Spleen (tissue), 11 donors: ENCODE results near the gene FDX2. TPM values are rescaled to one million over a fixed set of nuclear protein-coding genes. Genes with fewer than 3 reads are reported as not detected.

ENCODE experiments used
- DNase-seq: peaks from one replicate; pipeline ENCODE4 v3.0.0-alpha.2; 2020
- H3K27ac ChIP-seq, 8 donors: fragments of 200-600 bp; sonication (generic) in 7 of 8; 1 replicate in 4 of 8; 2 replicates in 4 of 8; pipeline versions ENCODE4 v1.5.0 to v1.8.0; 2016 to 2021; ENCODE audit warnings: inconsistent platforms in 4 of 8, mild to moderate bottlenecking in 4 of 8, moderate library complexity in 1 of 8
- H3K27me3 ChIP-seq, 7 donors: fragments of 200-600 bp; sonication (generic) in 6 of 7; replicated peaks in 1 of 7; 1 replicate in 4 of 7; 2 replicates in 3 of 7; pipeline versions ENCODE4 v1.5.0 to v1.8.0; 2016 to 2021; ENCODE audit warnings: inconsistent platforms in 3 of 7, mild to moderate bottlenecking in 1 of 7
- H3K36me3 ChIP-seq, 6 donors: fragments of 200-600 bp; sonication (generic) in 5 of 6; 1 replicate in 4 of 6; 2 replicates in 2 of 6; pipeline versions ENCODE4 v1.5.0 to v1.8.0; 2016 to 2021; ENCODE audit warnings: inconsistent platforms in 2 of 6
- H3K4me1 ChIP-seq, 6 donors: fragments of 200-600 bp; sonication (generic) in 5 of 6; 1 replicate in 3 of 6; 2 replicates in 3 of 6; pipeline versions ENCODE4 v1.5.0 to v1.8.0; 2016 to 2021; ENCODE audit warnings: inconsistent platforms in 3 of 6
- H3K4me3 ChIP-seq, 8 donors: fragments of 200-600 bp; sonication (generic) in 7 of 8; 1 replicate in 4 of 8; 2 replicates in 4 of 8; pipeline versions ENCODE4 v1.5.0 to v1.8.0; 2016 to 2021; ENCODE audit warnings: inconsistent platforms in 4 of 8, mild to moderate bottlenecking in 4 of 8, moderate library complexity in 2 of 8
- H3K9me3 ChIP-seq, 8 donors: fragments of 200-600 bp; sonication (generic) in 7 of 8; 1 replicate in 4 of 8; 2 replicates in 4 of 8; pipeline versions ENCODE4 v1.5.0 to v1.8.0; 2016 to 2021; ENCODE audit warnings: inconsistent platforms in 4 of 8
- POLR2A ChIP-seq, 3 donors: fragments of 450-650 bp; IDR thresholded peaks; one replicate each; pipeline ENCODE4 v1.5.1; 2017; ENCODE audit warnings: antibody characterized with exemption in 3 of 3, mild to moderate bottlenecking in 1 of 3
- POLR2AphosphoS5 ChIP-seq, 3 donors: sonication (generic); formaldehyde crosslinking; IDR thresholded peaks; one replicate each; pipeline ENCODE4 v1.5.1; 2017; ENCODE audit warnings: antibody characterized with exemption in 3 of 3
- WGBS, 5 donors: extraction: QIAGEN DNeasy Blood & Tissue Kit in 3 of 5; methylation state at CpG; one replicate each; pipeline versions ENCODE4 v1.1.5 to v1.1.7; 2013 to 2018; 5-methylcytosine and 5-hydroxymethylcytosine counted together
- intact Hi-C: fragments of 100-400 bp; cut with DNase I; formaldehyde crosslinking; loops from one replicate; pipeline ENCODE4 v1.15.0; 2023; ENCODE audit warnings: low total_unique reads
- polyA plus RNA-seq, 3 donors: library from polyadenylated mRNA; stranded (reverse); fragments of 200-250 nt; gene quantifications; one replicate each; pipeline ENCODE4 v1.2.1, GENCODE V29; 2013
- total RNA-seq, 7 donors: library from RNA; depleted of rRNA in 3 of 7; stranded (reverse); fragments of >200 nt in 3 of 7; fragmentation: NEBNext Ultra II Directional in 4 of 7; extraction: Animal tissue kit (Norgen Biotek cat#: 25700) in 4 of 7; gene quantifications; one replicate each; pipeline versions ENCODE4 v1.1.0 to v1.2.1, GENCODE V29; 2016 to 2021
- TF ChIP-seq, protein P1 (sequence below), 11 experiments: fragments of 200-600 bp in 7 of 11; fragments of 450-650 bp in 4 of 11; sonication (generic) in 4 of 11; IDR thresholded peaks in 8 of 11; conservative IDR thresholded peaks in 3 of 11; 1 replicate in 7 of 11; 2 replicates in 4 of 11; pipeline versions ENCODE4 v1.4.0 to v1.8.0; 2016 to 2021; ENCODE audit warnings: antibody characterized with exemption in 11 of 11, inconsistent platforms in 4 of 11, mild to moderate bottlenecking in 1 of 11
- donor health status: healthy with polysubstance abuse.
- donor health status: DM: no; HTN: no; CAD: no; lungs with moderate emphysema.
- donor health status: DM: no; HTN: no; CAD: no.
- donor health status: Bipolar disorder and iron deficiency.
- donor health status: healthy.
- donor health status: DM: no; HTN: no; CAD: no.
- donor health status: DM: yes; HTN: yes; CAD: no.

Gene FDX2
- total and polyA plus RNA-seq, 10 donors: 9.1 to 28.1 (median 14.2) TPM

DNA sequence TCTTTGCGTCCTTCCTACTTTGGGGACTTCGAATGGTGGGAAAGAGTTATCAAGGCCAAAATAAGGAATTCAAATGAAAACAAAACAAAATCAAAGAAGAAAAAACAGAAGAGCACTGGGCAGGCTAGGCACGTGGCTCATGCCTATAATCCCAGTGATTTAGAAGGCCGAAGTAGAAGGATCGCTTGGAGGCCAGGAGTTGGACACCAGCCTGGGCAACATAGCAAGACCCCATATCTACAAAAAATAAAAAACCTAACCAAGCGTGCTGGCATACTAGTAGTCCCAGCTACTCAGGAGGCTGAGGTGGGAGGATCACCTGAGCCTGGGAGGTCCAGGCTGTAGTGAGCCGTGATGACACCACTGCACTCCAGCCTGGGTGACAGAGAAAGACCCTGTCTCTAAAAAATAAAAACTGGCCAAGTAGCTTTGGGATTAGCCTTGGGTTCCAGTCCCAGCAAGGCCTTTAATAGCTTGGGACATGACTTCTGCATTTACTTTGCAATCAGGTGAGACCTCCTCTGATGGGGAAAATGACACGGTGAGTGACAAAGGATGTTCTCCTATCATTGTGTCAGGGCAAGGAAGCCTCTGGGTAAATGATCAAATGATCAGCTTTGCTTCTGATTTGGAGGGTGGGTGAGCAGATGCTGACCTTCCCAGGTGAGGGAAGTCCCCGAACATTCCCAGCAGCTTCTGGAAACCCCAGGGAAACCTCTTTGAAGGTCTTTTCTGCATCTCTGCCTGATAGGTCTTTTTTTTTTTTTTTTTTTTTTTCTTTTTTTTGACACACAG is 37.8 kb downstream of the FDX2 start:
- H3K4me1 ChIP-seq: peaks cover 15 to 97% (median 72%) of the 10 kb centered on the region in 6 donors
- peaks cover 0 to 100% (median 67%) of the 10 kb centered on the region in 6 donors for H3K36me3 ChIP-seq
- no peaks in the 10 kb centered on the region for H3K27me3 ChIP-seq
- 81 to 88% (median 86%) methylated on average over 9 of the region's 9 CpGs for WGBS, 5 donors
- intact Hi-C loops: loop anchor here (10.0 kb wide), 1 partner anchor 57 kb away; the partner anchor contains the start of genes ICAM3 and RAVER1
- no peaks in the 10 kb centered on the region for H3K9me3 ChIP-seq
- TF ChIP-seq, protein P1, sequence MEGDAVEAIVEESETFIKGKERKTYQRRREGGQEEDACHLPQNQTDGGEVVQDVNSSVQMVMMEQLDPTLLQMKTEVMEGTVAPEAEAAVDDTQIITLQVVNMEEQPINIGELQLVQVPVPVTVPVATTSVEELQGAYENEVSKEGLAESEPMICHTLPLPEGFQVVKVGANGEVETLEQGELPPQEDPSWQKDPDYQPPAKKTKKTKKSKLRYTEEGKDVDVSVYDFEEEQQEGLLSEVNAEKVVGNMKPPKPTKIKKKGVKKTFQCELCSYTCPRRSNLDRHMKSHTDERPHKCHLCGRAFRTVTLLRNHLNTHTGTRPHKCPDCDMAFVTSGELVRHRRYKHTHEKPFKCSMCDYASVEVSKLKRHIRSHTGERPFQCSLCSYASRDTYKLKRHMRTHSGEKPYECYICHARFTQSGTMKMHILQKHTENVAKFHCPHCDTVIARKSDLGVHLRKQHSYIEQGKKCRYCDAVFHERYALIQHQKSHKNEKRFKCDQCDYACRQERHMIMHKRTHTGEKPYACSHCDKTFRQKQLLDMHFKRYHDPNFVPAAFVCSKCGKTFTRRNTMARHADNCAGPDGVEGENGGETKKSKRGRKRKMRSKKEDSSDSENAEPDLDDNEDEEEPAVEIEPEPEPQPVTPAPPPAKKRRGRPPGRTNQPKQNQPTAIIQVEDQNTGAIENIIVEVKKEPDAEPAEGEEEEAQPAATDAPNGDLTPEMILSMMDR (IDR thresholded peaks at IDR 0.05 in 8 of 11, conservative IDR thresholded peaks at IDR 0.05 in 3 of 11): no peak
- TF ChIP-seq POLR2AphosphoS5 (IDR thresholded peaks at IDR 0.05) (no peak), POLR2A (IDR thresholded peaks at IDR 0.05) (no peak)
- H3K4me3 ChIP-seq: no peak overlapping the region
- H3K27ac ChIP-seq: peak overlapping the region in 4 of 8 donors; percentile 10 to 36 (median 31)
- no peak for DNase-seq

DNA sequence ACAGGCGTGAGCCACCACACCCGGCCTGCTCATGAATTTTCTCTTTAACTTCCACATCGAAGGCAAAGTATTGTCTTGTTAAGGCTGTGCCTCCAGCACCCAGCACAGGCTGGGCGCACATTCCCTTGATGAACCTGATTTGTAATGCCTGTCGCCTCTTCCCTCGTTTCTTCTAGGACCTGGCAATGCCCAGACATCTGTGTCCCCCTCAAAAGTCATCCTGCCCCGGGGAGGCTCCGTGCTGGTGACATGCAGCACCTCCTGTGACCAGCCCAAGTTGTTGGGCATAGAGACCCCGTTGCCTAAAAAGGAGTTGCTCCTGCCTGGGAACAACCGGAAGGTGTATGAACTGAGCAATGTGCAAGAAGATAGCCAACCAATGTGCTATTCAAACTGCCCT is 41.2 kb downstream of the FDX2 start:
- Histone ChIP-seq H3K27ac (peak overlapping the region in 5 of 8 donors; percentile 48 to 99 (median 98)), H3K4me1 (peaks cover 21 to 100% (median 85%) of the 10 kb centered on the region in 6 donors)
- intact Hi-C loops: loop anchor here (10.0 kb wide), 1 partner anchor 60 kb away; the partner anchor contains the start of genes ICAM3 and RAVER1

DNA sequence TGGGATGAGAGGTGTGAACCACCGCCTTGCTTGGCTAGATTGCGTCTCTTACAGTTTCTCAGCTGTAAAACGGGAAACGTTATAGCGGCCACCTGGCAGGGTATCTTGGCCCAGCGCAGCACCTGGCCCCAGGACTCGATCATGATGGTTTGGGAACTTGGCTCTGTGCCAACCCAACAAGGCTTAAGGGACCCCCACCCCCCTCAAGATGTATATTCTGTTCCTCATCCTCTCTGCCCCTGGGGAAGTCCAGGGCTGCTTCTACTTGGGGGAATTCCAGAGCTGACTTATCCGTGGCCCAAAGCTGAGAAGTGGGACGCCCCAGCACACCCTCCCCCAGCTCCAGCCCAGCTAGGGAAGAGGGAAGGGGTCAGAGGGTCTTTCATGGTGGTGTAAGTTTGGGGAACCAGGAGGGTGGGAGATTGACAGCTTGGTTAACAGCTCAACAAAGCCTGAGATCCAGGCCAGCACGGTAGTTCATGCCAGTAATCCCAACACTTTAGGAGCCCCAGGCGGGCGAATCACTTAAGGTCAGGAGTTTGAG is 44.2 kb downstream of the FDX2 start:
- peaks cover 11 to 100% (median 70%) of the 10 kb centered on the region in 6 donors for H3K4me1 ChIP-seq
- H3K27ac ChIP-seq: peak overlapping the region; percentile 78 to 99 (median 98)
- WGBS, 5 donors: 9 to 21% (median 13%) methylated on average over 12 of the region's 12 CpGs
- H3K36me3 ChIP-seq: peaks cover 0 to 41% (median 21%) of the 10 kb centered on the region in 6 donors
- TF ChIP-seq POLR2AphosphoS5 (IDR thresholded peaks at IDR 0.05) (no peak), POLR2A (IDR thresholded peaks at IDR 0.05) (no peak)
- TF ChIP-seq, protein P1 (IDR thresholded peaks at IDR 0.05 in 8 of 11, conservative IDR thresholded peaks at IDR 0.05 in 3 of 11): no peak
- no peaks in the 10 kb centered on the region for H3K9me3 ChIP-seq
- H3K27me3 ChIP-seq: no peaks in the 10 kb centered on the region
- intact Hi-C loops: loop anchor here (10.0 kb wide), 1 partner anchor 63 kb away; the partner anchor contains the start of genes ICAM3 and RAVER1
- no peak for DNase-seq
- peak overlapping the region; percentile 57 to 75 (median 67) for H3K4me3 ChIP-seq

More for the DNA sequence above, 41.2 kb downstream of the FDX2 start:
- WGBS, 5 donors: 85 to 92% (median 88%) methylated on average over 10 of the region's 10 CpGs
- Histone ChIP-seq H3K27me3 (no peaks in the 10 kb centered on the region), H3K4me3 (peak overlapping the region in 3 of 8 donors; percentile 67 to 73 (median 71)), H3K36me3 (peaks cover 0 to 71% (median 49%) of the 10 kb centered on the region in 6 donors), H3K9me3 (no peaks in the 10 kb centered on the region)
- TF ChIP-seq, protein P1 (IDR thresholded peaks at IDR 0.05 in 8 of 11, conservative IDR thresholded peaks at IDR 0.05 in 3 of 11): no peak
- TF ChIP-seq POLR2A (IDR thresholded peaks at IDR 0.05): no peak
- TF ChIP-seq POLR2AphosphoS5 (IDR thresholded peaks at IDR 0.05): no peak
- DNase-seq: no peak
